Measurements from ENCODE around the gene FUNDC2. TPM values are rescaled to one million over a fixed set of nuclear protein-coding genes. Genes with fewer than 3 reads are reported as not detected.
A peak's percentile ranks its signal among the peaks of the same experiment; 100 is the strongest.
"Not testable (repeated sequence)": the region's sequence is repeated elsewhere in the genome, so short reads cannot be mapped to it uniquely, and the experiment has no call there.

FUNDC2 gene
- total RNA-seq, 2 experiments from 2014 or later: 97.3 to 99.7 TPM

DNA sequence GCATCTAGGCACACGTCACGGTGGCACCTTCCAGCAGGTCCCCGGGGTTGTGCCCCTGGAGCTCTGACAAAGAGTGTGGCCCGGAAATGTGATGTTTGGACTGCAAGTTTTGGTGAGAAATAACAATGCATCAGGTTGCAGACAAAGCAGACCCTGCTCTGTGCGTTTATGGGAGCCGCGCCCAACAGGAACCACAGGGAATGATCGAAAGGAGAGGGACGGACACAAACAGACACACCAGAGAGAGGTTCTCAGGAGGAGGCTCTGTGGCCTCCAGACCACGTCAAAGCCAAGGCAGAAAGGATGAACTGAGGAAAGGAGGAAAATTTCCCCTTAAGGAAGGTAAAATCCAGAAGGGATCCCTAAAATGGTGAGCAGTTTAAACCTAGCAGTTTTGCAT lies 20.3 kb upstream of the FUNDC2 start:
- not testable (repeated sequence) for H3K27ac Mint-ChIP-seq, DNase-seq, H3K36me3 Mint-ChIP-seq, H3K9me3 Mint-ChIP-seq, H3K27me3 Mint-ChIP-seq, H3K4me1 Mint-ChIP-seq, H3K4me3 Mint-ChIP-seq

DNA sequence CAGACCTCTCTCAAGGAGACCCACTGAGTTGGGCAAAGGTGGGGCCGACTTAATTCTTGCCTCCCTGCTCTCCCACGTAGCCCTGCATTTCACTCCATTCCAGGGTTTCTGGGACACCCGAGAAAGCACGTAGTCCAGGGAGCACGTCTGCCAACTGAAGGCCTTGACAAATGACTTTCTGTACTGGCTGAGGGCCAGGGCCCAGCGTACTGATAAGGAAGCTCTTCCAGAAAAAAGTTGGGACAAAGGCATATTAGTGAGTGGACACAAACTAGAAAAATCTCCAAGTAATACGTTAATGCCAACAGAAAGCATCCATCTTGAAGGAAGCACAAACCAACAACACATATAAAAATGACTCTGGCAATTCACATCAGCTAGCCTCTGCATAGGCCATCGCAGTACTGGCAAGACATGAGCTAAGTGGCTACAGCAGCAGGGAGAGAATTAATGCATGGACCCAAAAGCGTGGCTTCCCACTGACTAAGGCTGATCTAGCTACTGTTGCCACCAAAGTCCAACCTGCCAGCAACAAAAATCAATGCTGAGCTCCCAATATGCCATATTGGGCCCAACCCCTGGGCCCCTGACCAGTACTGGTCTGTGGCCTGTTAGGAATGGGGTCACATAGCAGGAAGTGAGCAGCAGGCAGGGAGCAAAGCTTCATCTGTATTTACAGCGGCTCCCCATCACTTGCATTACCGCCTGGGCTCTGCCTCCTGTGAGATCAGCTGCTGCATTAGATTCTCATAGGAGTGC lies 19.6 kb upstream of the FUNDC2 start:
- H3K4me1 Mint-ChIP-seq, H3K36me3 Mint-ChIP-seq, H3K4me3 Mint-ChIP-seq, H3K27ac Mint-ChIP-seq, H3K27me3 Mint-ChIP-seq, DNase-seq, H3K9me3 Mint-ChIP-seq: not testable (repeated sequence)

DNA sequence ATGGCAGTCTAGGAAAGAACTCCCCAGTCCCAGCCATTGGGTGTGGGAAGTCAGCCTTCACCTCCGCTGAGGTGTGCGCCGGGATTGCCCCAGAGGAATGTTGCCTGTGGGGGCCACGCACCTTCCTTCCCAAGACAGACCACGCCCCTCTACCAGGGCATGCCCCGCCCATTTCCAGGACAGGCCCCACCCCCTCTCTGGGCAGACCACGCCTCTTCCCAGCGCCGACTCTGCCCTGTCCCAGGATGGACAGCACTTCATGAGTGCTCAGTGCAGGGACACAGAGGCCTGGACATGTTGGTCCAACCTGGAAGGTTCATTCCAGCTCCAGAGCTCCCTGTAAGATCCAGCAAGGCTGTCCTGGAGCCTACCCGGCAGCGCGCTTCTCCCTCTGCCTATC lies 18.1 kb upstream of the FUNDC2 start:
- not testable (repeated sequence) for DNase-seq, H3K9me3 Mint-ChIP-seq, H3K4me1 Mint-ChIP-seq, H3K36me3 Mint-ChIP-seq, H3K4me3 Mint-ChIP-seq, H3K27ac Mint-ChIP-seq, H3K27me3 Mint-ChIP-seq

DNA sequence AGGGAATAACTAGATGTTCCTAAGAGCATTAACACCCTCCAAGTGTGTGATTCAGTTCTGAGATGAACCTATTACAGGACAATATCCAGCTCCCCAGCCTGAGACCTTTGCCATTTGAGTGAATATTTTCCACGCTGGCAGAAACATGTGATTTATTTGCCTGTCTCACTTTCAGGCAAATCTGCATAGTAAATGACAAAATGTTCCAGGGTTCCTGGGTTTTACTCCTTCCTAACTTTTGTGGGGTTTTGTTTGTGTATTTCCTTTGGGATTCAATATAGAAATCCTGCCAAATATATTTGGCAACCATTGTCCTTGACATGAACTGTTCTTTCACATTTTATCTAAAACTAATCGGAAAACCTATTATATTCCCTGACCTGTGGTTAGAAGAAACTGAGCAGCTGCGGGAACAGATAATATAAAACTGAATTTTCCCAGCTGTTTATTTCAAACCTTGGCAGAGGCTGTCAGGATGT lies 16.6 kb upstream of the FUNDC2 start:
- peaks cover under 1% of the 10 kb centered on the region for H3K4me1 Mint-ChIP-seq

DNA sequence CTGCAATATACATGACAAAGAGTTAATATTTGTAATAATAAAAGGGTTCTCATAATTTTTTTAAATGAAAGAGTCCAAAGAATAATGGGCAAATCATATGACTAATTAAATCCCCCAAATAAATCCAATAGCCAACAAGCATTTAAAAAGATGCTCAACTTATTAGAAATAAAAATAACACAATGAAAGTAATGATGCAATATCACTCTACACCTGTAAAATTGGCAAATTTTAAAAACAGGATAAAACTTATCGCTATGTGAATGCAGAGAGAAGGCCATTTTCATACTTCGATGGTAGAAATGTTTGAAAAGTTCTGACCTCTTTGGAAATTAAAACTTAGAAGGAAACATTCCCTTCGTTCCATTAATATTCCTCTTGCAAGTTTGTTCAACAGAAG lies 6.1 kb upstream of the FUNDC2 start:
- Mint-ChIP-seq H3K4me3 (no peak overlapping the region), H3K9me3 (no peaks in the 10 kb centered on the region), H3K4me1 (peaks cover 6% of the 10 kb centered on the region), H3K27ac (no peak overlapping the region), H3K27me3 (no peaks in the 10 kb centered on the region), H3K36me3 (no peaks in the 10 kb centered on the region)
- no peak for DNase-seq

More for the DNA sequence above, 16.6 kb upstream of the FUNDC2 start:
- H3K36me3 Mint-ChIP-seq: peaks cover 3% of the 10 kb centered on the region
- H3K9me3 Mint-ChIP-seq: no peaks in the 10 kb centered on the region
- no peak overlapping the region for H3K27ac Mint-ChIP-seq
- H3K27me3 Mint-ChIP-seq: no peaks in the 10 kb centered on the region
- no peak for DNase-seq
- no peak overlapping the region for H3K4me3 Mint-ChIP-seq

DNA sequence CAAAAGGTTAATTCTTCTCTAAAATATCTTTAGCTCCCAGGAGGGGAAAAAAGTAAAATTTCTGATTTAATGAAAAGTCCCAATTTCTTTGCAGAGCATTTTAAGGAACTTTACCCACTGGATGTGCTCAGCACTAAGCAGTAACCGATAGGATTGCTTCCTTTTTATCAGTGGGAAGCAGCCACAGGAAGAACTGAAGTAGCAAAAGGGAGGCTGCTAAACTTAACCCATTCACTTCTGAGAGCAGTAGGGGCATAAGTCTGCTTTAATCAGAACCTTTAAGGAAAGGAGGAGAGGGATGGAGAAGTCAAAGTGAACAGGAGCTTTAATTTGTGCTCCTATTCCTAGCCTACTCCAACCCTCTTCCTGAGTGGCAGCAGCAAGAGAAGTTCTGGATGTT lies 4.1 kb upstream of the FUNDC2 start, which contains the start of gene F8:
Gene F8 (minus strand): TSS at position 139 of the 400 bp plus-strand sequence. CDS start 171 bp downstream, outside the sequence.
- no peaks in the 10 kb centered on the region for H3K36me3 Mint-ChIP-seq
- H3K4me1 Mint-ChIP-seq: peaks cover 5% of the 10 kb centered on the region
- DNase-seq: no peak
- no peak within 1 kb of the TSS for H3K27ac Mint-ChIP-seq
- H3K27me3 Mint-ChIP-seq: no peaks in the 10 kb centered on the region
- no peak within 1 kb of the TSS for H3K4me3 Mint-ChIP-seq
- no peaks in the 10 kb centered on the region for H3K9me3 Mint-ChIP-seq

DNA sequence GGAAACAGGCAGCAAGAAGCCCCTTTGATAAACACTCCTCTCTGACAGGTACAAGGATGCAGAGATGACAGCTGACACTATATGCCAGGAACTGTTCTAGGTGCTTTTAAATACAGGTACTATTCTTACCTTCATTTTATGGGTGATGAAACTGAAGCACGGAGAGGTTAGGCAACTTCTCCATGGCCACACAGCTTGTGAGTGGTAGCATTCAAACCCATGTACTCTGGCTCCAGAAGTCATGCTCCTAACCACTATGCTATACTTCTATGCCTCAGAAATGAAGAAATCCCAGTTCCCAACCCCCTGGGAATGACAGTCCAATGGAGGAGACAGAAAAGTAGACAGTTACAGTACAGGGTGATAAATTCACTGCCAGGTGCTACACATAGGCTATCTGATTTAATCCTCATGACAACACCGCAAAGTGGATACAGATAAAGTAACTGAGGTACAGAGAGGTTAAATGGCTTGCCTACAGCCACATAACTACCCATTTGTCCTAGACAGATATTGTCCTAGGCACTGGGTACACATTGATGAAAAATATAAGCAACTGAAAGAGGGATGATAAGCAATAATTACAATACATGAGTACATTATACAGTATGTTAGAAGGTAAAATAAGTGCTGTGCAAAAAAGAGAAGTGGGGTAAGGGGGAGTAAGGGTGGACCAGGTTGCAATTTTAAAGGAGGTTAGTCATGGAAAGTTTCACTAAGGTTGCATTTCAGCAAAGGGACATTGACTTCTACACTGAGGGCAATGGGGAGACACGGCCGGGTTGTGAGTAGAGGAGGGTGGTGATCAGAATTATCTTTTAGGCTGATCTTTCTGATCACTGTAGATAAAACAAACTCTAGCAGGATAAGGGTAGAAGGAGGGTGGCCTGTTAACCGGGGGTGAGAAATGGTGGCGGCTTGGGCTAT lies 2.5 kb upstream of the FUNDC2 start:
- H3K36me3 Mint-ChIP-seq: no peaks in the 10 kb centered on the region
- no peak overlapping the region for H3K27ac Mint-ChIP-seq
- H3K4me3 Mint-ChIP-seq: no peak overlapping the region
- no peaks in the 10 kb centered on the region for H3K27me3 Mint-ChIP-seq
- H3K9me3 Mint-ChIP-seq: no peaks in the 10 kb centered on the region
- H3K4me1 Mint-ChIP-seq: peaks cover 15% of the 10 kb centered on the region
- no peak for DNase-seq

DNA sequence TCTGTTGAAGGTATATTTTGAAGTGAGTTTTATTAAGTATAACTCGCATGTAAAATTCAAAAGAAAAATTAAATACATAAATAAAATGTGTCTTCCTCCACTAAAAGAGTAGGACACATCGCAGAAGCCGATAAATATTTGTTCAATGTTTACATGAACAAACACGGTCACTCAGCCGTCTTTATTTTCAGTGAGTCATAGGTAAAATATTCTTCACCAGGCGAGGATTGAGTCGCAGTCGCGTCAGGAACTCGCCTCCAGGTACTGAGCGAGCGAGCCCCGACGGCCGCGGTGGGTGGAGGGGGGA lies 271 bp upstream of the FUNDC2 start:
- H3K9me3 Mint-ChIP-seq: no peaks in the 10 kb centered on the region
- H3K36me3 Mint-ChIP-seq: peaks cover 2% of the 10 kb centered on the region
- H3K4me1 Mint-ChIP-seq: peaks cover 26% of the 10 kb centered on the region
- H3K27me3 Mint-ChIP-seq: no peaks in the 10 kb centered on the region
- peak overlapping the region; percentile 72 for H3K4me3 Mint-ChIP-seq
- no peak for DNase-seq
- H3K27ac Mint-ChIP-seq: peak overlapping the region; percentile 74

DNA sequence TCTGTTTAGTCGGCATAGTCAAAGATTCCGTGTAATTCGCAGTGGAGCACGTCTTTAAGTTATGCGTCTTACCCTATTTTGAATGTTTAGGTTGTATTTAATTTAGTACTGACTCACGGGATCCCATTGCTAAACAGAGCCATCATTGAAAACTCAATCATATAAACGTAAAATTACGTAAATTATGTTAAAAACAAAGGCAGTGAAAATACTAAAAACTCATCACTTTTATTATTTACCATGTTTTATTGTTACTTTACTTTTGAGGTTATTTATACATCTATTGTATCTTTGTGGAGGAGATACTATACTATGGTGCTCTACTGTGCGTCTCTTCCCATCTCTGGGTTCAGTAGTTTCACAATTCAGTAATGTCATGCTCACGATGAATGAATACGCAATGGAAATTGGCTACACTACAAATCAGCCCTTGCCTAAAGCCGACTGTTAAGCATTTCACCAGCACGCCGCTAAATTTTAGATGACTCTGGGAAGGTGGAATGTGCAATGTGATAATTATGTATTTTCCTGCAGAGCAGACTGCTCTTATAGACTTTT lies 944 bp downstream of the FUNDC2 start:
- Mint-ChIP-seq H3K27me3 (no peaks in the 10 kb centered on the region), H3K36me3 (peaks cover 4% of the 10 kb centered on the region), H3K4me1 (peaks cover 29% of the 10 kb centered on the region), H3K27ac (peak overlapping the region; percentile 93), H3K4me3 (peak overlapping the region; percentile 84), H3K9me3 (no peaks in the 10 kb centered on the region)
- no peak for DNase-seq

DNA sequence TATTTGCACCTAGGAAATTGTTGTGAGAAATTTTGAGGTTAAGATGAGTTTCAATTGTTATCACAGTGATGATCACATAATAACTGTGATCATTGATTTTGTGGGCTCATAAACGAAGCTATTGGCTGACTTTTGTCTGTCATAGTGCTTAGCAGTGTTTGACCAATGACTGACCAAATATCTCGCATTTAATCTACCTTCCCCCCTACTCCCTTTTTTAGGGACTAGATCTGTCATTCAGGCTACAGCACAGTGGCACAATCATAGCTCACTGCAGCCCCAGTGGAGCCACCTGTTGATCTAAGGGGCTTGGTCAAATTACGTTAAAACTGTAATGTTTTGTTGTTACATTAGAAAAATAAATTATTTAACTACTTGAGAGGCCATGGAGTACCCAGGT lies 1.5 kb downstream of the FUNDC2 start:
- H3K9me3 Mint-ChIP-seq: no peaks in the 10 kb centered on the region
- H3K36me3 Mint-ChIP-seq: peaks cover 4% of the 10 kb centered on the region
- peak; percentile 2 for DNase-seq
- peaks cover 29% of the 10 kb centered on the region for H3K4me1 Mint-ChIP-seq
- peak overlapping the region; percentile 93 for H3K27ac Mint-ChIP-seq
- H3K4me3 Mint-ChIP-seq: peak overlapping the region; percentile 84
- H3K27me3 Mint-ChIP-seq: no peaks in the 10 kb centered on the region

DNA sequence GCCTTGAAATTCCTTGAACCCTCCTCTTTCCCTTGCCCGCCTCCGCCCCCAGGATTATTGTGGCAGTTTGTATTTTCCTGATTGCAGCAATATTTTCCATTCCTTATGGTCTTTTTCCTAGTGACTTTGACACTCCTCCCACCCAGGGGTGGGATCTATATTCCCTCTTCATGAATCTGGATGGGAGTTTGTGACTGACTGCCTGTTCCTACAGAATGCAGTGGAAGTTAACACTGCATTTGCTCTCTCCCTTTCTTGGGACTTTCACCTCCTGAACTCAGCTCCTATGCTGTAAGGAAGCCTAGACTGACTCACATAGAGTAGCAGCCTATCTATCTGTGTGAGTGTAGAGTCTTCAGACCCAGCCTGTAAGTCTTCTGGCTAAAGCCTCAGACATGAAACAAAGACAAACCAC lies 2.2 kb downstream of the FUNDC2 start:
- H3K27me3 Mint-ChIP-seq: no peaks in the 10 kb centered on the region
- peak overlapping the region; percentile 84 for H3K4me3 Mint-ChIP-seq
- H3K36me3 Mint-ChIP-seq: peaks cover 4% of the 10 kb centered on the region
- H3K4me1 Mint-ChIP-seq: peaks cover 29% of the 10 kb centered on the region
- H3K27ac Mint-ChIP-seq: peak overlapping the region; percentile 93
- no peaks in the 10 kb centered on the region for H3K9me3 Mint-ChIP-seq
- no peak for DNase-seq

DNA sequence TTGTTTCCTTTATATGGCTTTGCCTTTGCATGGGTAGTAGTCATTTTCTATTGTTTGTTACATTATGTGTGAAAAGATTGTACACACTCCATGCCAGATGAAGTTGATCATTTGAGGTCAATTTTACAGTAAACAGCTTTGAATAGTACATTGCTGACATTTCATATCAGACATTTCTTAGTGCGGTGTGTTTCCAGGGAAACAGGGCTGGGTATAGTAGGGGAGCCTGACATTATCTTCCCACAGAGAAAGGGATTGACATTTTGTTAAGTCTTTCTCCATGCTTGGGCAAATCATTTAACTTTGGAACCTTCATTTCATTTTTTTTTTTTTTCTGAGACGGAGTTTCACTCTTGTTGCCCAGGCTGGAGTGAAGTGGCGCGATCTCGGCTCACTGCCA lies 5.0 kb downstream of the FUNDC2 start:
- Mint-ChIP-seq H3K36me3 (peaks cover 25% of the 10 kb centered on the region), H3K27ac (no peak overlapping the region), H3K4me1 (peaks cover 26% of the 10 kb centered on the region), H3K4me3 (no peak overlapping the region), H3K9me3 (peaks cover 6% of the 10 kb centered on the region), H3K27me3 (no peaks in the 10 kb centered on the region)
- no peak for DNase-seq

DNA sequence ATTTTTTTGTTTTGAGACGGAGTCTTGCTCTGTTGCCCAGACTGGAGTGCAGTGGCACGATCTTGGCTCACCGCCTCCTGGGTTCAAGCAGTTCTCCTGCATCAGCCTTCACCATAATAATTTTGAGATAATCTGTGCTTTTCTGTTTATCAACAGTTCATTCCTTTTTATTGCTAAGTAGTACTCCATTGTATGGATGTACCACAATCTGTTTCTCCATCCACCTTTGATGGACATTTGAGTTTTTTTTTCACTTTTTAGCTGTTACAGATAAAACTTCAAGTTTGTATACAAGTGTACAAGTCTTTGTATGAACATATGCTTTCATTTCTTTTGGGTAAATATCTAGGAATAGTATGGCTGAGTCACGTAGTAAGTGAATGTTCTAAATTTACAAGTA lies 9.0 kb downstream of the FUNDC2 start:
- H3K36me3 Mint-ChIP-seq: peaks cover 43% of the 10 kb centered on the region
- H3K9me3 Mint-ChIP-seq: peaks cover 6% of the 10 kb centered on the region
- DNase-seq: no peak
- H3K4me1 Mint-ChIP-seq: peaks cover 16% of the 10 kb centered on the region
- no peak overlapping the region for H3K4me3 Mint-ChIP-seq
- no peak overlapping the region for H3K27ac Mint-ChIP-seq
- no peaks in the 10 kb centered on the region for H3K27me3 Mint-ChIP-seq

DNA sequence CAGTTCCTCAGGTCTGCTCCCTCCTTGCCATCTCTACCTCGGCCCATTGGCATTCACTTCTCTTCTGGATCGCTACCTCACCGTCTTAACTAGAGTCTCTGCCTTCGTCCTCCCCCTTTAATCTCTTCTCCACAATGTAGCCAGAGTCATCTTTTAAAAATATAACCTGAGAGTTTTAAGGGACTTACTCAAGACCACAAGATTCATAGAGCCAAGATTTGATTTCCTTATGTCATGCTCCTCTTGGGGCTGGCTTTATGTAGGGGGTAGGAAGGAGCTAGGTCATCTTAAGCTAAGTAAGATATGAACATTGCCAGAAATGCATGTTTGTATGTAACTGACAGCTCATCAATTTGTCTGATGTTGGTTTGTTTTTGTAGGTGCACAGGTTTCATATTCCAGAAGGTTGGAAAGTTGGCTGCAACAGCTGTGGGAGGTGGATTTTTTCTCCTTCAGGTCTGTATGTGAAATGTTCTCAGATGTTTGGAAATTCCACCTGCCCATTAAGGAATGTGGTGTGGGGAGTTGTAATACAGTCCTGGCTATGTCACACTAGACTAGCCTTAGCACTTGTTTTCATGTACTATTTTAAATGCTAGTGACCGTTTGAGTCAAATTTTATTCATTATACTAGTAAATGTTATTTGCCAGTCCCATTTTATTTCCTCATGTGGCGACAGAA lies 19.6 kb downstream of the FUNDC2 start:
- no peak overlapping the region for H3K4me3 Mint-ChIP-seq
- H3K27me3 Mint-ChIP-seq: no peaks in the 10 kb centered on the region
- H3K4me1 Mint-ChIP-seq: peaks cover 19% of the 10 kb centered on the region
- peaks cover 19% of the 10 kb centered on the region for H3K36me3 Mint-ChIP-seq
- no peaks in the 10 kb centered on the region for H3K9me3 Mint-ChIP-seq
- H3K27ac Mint-ChIP-seq: no peak overlapping the region
- DNase-seq: no peak
